ENCODE measurements around the gene MAPK13.
A peak's percentile ranks its signal among the peaks of the same experiment; 100 is the strongest.
"Not testable (repeated sequence)": the region's sequence is repeated elsewhere in the genome, so short reads cannot be mapped to it uniquely, and the experiment has no call there.

Gene MAPK13

DNA sequence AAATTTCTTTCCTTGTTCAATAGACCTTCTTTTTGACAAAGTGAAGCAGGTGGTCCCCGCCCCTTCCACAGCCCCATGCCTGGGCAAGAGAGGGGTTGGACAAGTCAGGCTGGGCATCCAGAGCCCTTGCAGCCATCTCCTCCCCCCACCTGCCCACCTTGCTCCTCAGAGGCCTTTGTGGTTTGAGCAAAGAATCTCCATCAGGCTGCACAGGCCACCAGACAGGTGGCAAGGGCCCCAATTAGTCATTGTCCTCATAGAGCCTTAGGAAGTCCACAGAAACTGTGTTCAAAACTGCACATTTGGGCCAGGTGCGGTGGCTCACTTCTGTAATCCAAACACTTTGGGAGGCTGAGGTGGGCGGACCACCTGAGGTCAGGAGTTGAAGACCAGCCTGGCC, 1.5 kb upstream of the MAPK13 start:
- no peak for DNase-seq

- not testable (repeated sequence) for DNase-seq
These were observed 979 bp upstream of the MAPK13 start for GRCh38 chr6:36129334-36129733.

DNA sequence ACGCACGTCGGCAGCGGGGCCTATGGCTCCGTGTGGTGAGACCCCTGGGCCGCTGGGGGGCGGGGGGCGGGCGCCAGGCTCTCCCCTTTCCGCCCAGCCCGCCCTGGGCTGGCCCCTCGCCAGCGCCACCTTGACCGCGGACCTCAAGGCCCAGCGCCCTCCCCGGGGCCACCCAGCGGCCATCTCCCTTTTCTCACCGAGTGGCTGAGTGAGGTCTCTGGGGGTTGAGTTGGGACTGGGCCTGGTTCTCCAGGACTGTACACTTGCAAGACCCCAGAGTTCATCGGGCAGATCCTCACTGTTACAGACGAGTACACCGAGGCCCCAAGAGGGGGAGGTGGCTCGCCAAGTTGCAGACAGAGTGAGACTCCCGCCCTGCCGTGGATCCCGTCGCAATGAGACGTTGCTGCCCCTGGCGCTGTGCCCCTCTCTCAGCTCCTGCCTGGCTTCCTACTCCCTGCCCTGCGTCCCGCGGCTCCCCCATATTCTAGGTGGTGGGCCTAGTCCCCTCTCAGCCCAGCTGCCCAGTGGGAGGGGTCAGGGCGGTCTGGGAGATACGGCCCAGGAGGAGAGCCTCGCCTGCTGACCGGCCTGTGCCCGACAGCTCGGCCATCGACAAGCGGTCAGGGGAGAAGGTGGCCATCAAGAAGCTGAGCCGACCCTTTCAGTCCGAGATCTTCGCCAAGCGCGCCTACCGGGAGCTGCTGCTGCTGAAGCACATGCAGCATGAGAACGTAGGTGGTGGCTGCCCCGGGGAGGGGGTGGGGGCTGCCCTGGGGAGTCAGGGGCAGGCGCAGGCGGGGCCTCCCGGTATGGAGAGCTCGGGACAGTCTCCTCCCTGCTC, 576 bp downstream of the MAPK13 start:
- DNase-seq, result peak; percentile 85

DNA sequence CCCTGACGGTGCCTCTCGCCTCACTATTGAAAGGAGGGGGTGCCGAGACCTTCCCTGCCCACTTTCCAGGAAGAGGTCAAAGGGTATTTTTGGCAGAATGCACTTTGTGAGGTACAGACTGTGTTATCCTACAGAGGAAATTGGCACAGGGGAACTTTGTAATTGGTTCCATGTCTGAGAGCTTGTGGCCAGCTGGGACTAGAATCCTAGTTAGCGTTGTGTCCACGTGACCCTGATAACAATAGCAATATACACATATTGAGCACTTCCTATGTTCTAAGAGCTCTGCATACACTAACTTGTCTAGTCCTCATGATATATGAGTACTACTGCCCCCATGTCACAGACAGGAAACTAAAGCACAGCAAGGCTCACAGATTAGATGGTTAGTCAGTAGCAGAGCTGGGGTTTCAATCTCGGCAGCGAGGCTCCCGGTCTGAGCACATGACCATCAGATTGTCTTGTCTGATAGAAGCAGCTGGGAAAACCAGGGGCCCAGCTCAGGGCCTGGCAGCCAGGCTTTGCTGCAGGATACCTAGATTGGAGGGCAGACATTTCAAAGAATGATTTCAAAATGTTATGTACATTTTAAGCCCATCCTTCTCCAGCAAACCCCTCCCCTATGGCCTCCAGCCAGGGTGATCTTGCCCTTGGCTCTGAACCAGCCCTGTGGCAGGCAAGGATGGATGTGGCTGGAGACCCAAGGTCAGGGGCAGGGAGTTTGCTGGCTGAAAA, 1.4 kb downstream of the MAPK13 start:
- DNase-seq, result peak; percentile 68

GRCh38 chr6:36132246-36132895, 2.1 kb downstream of the MAPK13 start:
- no peak for DNase-seq

GRCh38 chr6:36133148-36133547, 2.8 kb downstream of the MAPK13 start:
- no peak for DNase-seq

GRCh38 chr6:36133912-36134311, 3.6 kb downstream of the MAPK13 start:
- no peak for DNase-seq

DNA sequence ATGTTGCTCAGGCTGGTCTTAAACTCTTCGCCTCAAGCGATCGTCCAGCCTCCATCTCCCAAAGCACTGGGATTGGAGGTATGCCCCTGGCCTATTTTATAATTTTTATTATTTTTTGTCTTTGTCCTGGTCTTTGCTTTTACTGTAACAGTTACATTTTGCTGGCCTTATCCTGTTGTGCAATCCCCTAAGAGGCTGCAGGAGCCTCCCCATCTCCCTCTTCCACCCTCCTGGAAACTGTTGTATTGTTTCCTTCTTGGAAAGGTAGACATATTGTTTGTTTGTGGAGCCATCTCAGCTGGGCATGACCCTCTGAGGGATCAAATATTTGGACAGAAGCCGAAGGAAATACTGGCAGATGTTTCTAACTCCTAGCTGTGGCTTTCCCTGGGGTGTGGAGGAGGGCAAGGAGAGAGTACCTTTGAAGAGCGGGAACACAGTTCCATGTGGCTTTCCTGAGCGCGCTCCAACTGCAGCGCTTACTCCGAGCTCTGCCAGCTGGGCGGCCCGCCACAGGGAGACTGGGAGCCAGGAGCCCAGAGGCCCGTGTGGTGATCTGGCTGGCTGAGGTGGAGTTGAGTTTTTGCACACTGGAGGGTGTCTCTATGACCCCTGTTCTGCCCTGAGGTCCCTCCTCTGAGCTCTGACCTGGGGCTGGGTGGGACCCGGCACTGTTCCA, 4.9 kb downstream of the MAPK13 start:
- DNase-seq, result no peak

DNA sequence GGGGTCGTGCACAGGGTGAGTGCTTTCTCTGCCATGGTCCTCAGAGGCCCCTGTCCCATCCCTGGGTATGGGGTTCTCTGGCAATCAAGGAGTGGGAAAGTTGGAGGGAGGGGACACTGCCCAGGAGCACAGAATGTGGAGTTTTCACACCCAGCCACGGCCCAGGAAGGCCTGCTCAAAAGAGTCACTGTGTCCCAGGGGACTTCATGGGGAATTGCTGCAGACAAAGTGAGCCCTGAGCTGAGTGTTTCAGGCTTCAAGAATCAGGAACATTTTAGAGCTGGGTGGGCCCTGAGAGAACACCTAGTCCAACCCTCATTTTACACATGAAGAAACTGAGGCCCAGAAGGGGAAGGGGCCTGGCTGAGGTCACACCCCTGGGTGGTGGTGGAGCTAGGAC, 5.7 kb downstream of the MAPK13 start:
- DNase-seq, result no peak

GRCh38 chr6:36136551-36136950, 6.2 kb downstream of the MAPK13 start:
- no peak for DNase-seq

GRCh38 chr6:36138667-36139066, 8.4 kb downstream of the MAPK13 start:
- no peak for DNase-seq

DNA sequence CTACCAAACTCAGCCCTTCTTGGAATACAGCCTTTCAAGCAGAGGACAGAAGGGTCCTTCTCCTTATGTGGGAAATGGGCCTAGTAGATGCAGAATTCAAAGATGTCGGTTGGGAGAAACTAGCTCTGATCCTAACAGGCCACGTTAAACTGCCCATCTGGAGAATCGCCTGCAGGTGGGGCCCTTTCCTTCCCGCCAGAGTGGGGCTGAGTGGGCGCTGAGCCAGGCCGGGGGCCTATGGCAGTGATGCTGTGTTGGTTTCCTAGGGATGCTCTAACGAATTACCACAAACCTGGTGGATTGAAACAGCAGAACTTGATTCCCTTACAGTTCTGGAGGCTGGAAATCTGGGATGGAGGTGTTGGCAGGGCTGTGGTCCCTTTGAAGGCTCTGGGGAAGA, 9.1 kb downstream of the MAPK13 start:
- no peak for DNase-seq

DNA sequence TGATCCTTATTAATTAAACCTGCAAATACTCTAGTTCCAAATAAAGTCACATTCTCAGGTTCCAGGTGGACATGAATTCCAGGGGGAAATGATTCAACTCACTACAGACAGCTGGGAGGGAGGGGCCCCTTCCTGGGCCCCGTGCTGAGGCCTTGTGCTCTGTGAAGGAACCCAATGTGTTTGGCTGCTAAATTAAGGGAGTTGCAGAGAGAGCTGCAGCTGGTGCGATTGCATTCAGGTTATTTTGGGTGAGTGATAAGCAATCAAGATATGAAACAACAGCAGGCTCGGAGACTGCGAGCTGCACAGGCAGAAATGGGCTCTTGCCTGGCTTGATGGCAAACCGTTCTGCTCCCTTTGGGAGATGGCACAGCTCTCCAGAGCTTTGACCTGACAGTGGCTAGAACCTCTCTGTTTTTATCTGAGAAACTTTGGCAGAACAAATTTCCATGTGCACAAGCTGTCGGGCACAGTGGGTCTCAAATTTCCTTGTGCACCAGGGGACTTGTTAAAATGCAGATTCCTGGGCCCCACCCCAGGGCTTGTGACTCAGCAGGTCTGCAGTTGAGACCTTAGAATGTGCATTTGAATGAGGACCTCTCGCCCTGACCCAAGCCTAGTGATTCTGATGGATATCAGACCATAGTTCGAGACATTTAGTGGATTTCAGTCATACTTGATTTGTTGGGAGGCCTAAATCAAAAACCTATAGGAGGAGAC, 9.8 kb downstream of the MAPK13 start:
- no peak for DNase-seq

GRCh38 chr6:36141091-36141490, 10.8 kb downstream of the MAPK13 start:
- DNase-seq, result no peak

- no peak for DNase-seq
These were observed 11.6 kb downstream of the MAPK13 start for GRCh38 chr6:36141961-36142360.

DNA sequence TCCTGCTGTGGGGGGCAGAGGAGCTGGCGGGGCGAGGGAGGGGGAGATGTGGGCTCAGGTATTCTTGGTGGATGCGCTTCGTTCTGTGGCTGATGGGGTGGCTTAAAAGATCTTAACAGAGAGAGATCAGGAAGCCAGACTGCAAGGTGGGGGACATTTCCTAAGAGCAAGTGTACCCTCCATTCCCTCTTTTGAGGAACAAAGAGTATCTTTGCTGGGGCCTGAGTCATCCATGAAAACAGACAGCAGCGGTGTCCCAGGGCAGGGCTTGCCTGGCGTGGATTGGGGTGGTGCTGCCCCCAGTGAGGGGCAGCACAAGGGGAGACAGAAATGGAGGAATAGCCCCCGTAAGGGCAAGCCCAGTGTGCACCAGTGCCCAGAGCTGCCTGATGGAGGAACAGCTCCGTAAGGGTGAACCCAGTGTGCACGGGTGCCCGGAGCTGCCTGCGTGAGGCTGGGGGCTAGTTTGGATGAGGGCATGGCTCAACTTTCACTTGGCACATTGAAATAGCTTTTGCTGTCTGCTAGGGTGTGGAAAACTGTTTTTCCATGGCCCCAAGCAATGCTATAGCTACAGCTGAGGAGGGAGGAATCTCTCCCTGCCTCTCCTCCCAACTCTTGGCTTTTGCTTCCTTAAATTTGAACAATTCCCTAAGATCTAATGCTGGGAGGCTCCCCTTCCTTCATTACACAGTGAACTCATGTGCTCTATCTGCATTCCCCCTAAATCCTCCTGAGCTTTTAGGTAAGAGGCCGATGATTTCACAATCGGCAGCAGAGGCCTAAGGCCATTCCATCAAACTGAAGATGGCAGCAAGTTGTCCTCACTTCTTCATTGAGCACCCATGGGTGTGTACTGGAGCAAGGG, 12.9 kb downstream of the MAPK13 start:
- no peak for DNase-seq

- DNase-seq, result no peak
These were observed 15.2 kb downstream of the MAPK13 start for GRCh38 chr6:36145495-36145894.

GRCh38 chr6:36147294-36147693, 17.0 kb downstream of the MAPK13 start:
- DNase-seq, result no peak

GRCh38 chr6:36149476-36149875, 19.2 kb downstream of the MAPK13 start:
- DNase-seq, result no peak

GRCh38 chr6:36150283-36150682, 20.0 kb downstream of the MAPK13 start:
- DNase-seq, result no peak

DNA sequence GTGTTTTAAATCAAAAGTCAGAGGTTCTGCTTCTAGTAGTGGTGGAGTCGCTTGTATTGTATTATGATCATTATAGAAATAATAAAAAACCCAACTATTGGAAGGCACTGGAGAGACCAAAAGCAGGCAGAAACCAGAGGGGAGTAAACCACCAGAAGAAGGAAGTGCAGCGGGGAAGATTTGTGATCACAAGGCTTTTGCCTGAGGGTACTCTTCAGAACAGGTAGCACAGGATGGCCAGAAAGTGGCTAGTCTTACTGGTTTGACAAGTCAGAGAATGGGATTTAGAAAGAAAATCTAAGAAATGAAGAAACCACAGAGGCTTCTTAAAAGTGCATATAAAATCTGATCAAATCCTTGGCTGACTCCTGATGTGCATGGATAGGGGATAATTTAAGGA, 24.0 kb downstream of the MAPK13 start:
- DNase-seq, result no peak

- DNase-seq, result no peak
These were observed 25.3 kb downstream of the MAPK13 start for GRCh38 chr6:36155662-36156061.

Data from NCI-H1105 (cell line).